ENCODE data around the gene KLHDC7B.

DNA sequence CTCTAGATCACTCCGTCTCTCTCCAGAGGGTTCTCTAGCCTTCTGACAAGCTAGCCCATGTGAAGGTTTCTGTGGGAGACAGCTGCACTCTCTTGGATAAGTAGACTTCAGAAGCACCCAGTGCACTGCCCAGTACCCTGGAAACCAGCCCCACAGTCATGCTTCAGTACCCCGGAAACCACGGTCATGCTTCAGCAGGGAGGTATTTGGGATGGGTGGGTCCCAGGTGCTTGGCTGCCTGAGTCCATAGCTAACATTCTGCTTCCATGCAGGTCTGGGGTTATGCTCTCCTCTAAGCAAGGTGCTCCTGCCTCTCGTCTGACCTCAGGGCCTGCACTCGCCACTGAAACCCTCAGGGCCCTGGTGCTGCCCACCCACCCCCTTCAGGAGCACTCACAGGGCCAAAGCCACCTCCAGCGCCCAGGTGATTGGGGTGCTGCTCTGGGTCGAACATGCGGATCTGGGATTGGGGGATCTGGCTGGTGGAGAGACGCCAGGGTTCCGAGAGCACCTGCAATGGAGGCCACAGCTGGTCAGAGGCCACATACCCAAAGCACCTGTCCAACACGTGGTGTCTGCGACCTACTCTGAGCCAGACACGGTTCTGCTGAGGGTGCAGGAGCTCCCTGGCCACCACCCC lies 24.3 kb downstream of the KLHDC7B start:
- TF ChIP-seq, protein P1, sequence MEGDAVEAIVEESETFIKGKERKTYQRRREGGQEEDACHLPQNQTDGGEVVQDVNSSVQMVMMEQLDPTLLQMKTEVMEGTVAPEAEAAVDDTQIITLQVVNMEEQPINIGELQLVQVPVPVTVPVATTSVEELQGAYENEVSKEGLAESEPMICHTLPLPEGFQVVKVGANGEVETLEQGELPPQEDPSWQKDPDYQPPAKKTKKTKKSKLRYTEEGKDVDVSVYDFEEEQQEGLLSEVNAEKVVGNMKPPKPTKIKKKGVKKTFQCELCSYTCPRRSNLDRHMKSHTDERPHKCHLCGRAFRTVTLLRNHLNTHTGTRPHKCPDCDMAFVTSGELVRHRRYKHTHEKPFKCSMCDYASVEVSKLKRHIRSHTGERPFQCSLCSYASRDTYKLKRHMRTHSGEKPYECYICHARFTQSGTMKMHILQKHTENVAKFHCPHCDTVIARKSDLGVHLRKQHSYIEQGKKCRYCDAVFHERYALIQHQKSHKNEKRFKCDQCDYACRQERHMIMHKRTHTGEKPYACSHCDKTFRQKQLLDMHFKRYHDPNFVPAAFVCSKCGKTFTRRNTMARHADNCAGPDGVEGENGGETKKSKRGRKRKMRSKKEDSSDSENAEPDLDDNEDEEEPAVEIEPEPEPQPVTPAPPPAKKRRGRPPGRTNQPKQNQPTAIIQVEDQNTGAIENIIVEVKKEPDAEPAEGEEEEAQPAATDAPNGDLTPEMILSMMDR (IDR thresholded peaks at IDR 0.05): no peak
- TF ChIP-seq ZFX (IDR thresholded peaks at IDR 0.05; ENCODE audit: borderline replicate concordance): no peak
